ENCODE measurements around the gene SH3PXD2A. TPM values are rescaled to one million over a fixed set of nuclear protein-coding genes. Genes with fewer than 3 reads are reported as not detected.

The SH3PXD2A gene
- total RNA-seq, 1 donor from 2014 or later: 36.8 TPM

GRCh38 chr10:103839519-103839871 lies 15.9 kb downstream of the SH3PXD2A start:
- Mint-ChIP-seq H3K4me3 (no peak overlapping the region), H3K27ac (no peak overlapping the region), H3K27me3 (ENCODE audit: low read depth) (no peaks in the 10 kb centered on the region), H3K4me1 (peaks cover 45% of the 10 kb centered on the region), H3K36me3 (no peaks in the 10 kb centered on the region), H3K9me3 (no peaks in the 10 kb centered on the region)
- no peak for TF ChIP-seq CTCF (IDR thresholded peaks at IDR 0.05; ENCODE audit: unreplicated experiment)
- DNase-seq (ENCODE audit: low spot score in 2 of 2, unreplicated experiment in 2 of 2): no peak

GRCh38 chr10:103838862-103839518 lies 16.4 kb downstream of the SH3PXD2A start:
- no peak overlapping the region for H3K4me3 Mint-ChIP-seq
- no peak overlapping the region for H3K27ac Mint-ChIP-seq
- DNase-seq (ENCODE audit: low spot score in 2 of 2, unreplicated experiment in 2 of 2): no peak
- peaks cover 45% of the 10 kb centered on the region for H3K4me1 Mint-ChIP-seq
- no peaks in the 10 kb centered on the region for H3K27me3 Mint-ChIP-seq (ENCODE audit: low read depth)
- TF ChIP-seq CTCF (IDR thresholded peaks at IDR 0.05; ENCODE audit: unreplicated experiment): no peak
- no peaks in the 10 kb centered on the region for H3K9me3 Mint-ChIP-seq
- no peaks in the 10 kb centered on the region for H3K36me3 Mint-ChIP-seq

- TF ChIP-seq CTCF (IDR thresholded peaks at IDR 0.05; ENCODE audit: unreplicated experiment): no peak
- no peak for DNase-seq (ENCODE audit: low spot score in 2 of 2, unreplicated experiment in 2 of 2)
- Mint-ChIP-seq H3K36me3 (no peaks in the 10 kb centered on the region), H3K9me3 (no peaks in the 10 kb centered on the region), H3K27ac (no peak overlapping the region), H3K4me1 (peaks cover 44% of the 10 kb centered on the region), H3K27me3 (ENCODE audit: low read depth) (no peaks in the 10 kb centered on the region), H3K4me3 (no peak overlapping the region)
Measured at GRCh38 chr10:103838070-103838395, 17.3 kb downstream of the SH3PXD2A start.

GRCh38 chr10:103837370-103838069 lies 17.9 kb downstream of the SH3PXD2A start:
- Mint-ChIP-seq H3K4me3 (no peak overlapping the region), H3K27ac (no peak overlapping the region), H3K4me1 (peaks cover 44% of the 10 kb centered on the region), H3K36me3 (no peaks in the 10 kb centered on the region), H3K27me3 (ENCODE audit: low read depth) (no peaks in the 10 kb centered on the region), H3K9me3 (no peaks in the 10 kb centered on the region)
- no peak for TF ChIP-seq CTCF (IDR thresholded peaks at IDR 0.05; ENCODE audit: unreplicated experiment)
- DNase-seq (ENCODE audit: low spot score in 2 of 2, unreplicated experiment in 2 of 2): no peak

- TF ChIP-seq CTCF (IDR thresholded peaks at IDR 0.05; ENCODE audit: unreplicated experiment): no peak
- H3K27me3 Mint-ChIP-seq (ENCODE audit: low read depth): no peaks in the 10 kb centered on the region
- H3K4me1 Mint-ChIP-seq: peaks cover 44% of the 10 kb centered on the region
- H3K9me3 Mint-ChIP-seq: no peaks in the 10 kb centered on the region
- no peaks in the 10 kb centered on the region for H3K36me3 Mint-ChIP-seq
- H3K4me3 Mint-ChIP-seq: no peak overlapping the region
- H3K27ac Mint-ChIP-seq: no peak overlapping the region
- no peak for DNase-seq (ENCODE audit: low spot score in 2 of 2, unreplicated experiment in 2 of 2)
Measured at GRCh38 chr10:103836861-103837260, 18.5 kb downstream of the SH3PXD2A start.

All from mesothelial cell of epicardium (in vitro differentiated cells).